GM23248 (cell line): ENCODE measurements around the gene CRYBG2. TPM values are rescaled to one million over a fixed set of nuclear protein-coding genes. Genes with fewer than 3 reads are reported as not detected.

ENCODE experiments used
- DNase-seq: peaks from one replicate; pipeline ENCODE4 v3.0.0-alpha.2; 2015
- H2AFZ ChIP-seq: fragments of 200-600 bp; sonication (generic); 2 replicates; pipeline ENCODE4 v1.6.1; 2016; ENCODE audit warnings: antibody characterized with exemption
- H3F3A ChIP-seq: fragments of 200-600 bp; sonication (generic); 2 replicates; pipeline ENCODE4 v1.6.1; 2016; ENCODE audit warnings: mild to moderate bottlenecking, antibody characterized with exemption, mixed run types; ENCODE audit not compliant: insufficient read depth
- H3K27ac ChIP-seq: fragments of 200-600 bp; sonication (generic); 2 replicates; pipeline ENCODE4 v1.5.1; 2016; ENCODE audit warnings: mild to moderate bottlenecking
- H3K27me3 ChIP-seq: fragments of 200-600 bp; sonication (generic); replicated peaks from 2 replicates; pipeline ENCODE4 v1.6.1; 2016; ENCODE audit warnings: mild to moderate bottlenecking; ENCODE audit not compliant: insufficient read depth
- H3K36me3 ChIP-seq: fragments of 200-600 bp; sonication (generic); 2 replicates; pipeline ENCODE4 v1.6.1; 2016; ENCODE audit warnings: low read depth, mild to moderate bottlenecking
- H3K4me1 ChIP-seq: fragments of 200-600 bp; sonication (generic); 2 replicates; pipeline ENCODE4 v1.6.1; 2016; ENCODE audit warnings: mild to moderate bottlenecking; ENCODE audit not compliant: insufficient read depth
- H3K4me2 ChIP-seq: fragments of 200-600 bp; sonication (generic); one replicate; pipeline ENCODE4 v1.6.1; 2016; ENCODE audit warnings: mild to moderate bottlenecking; ENCODE audit not compliant: unreplicated experiment
- H3K4me3 ChIP-seq: fragments of 200-600 bp; sonication (generic); 2 replicates; pipeline ENCODE4 v1.5.1; 2016; ENCODE audit warnings: mild to moderate bottlenecking
- H3K79me2 ChIP-seq: fragments of 200-600 bp; sonication (generic); 2 replicates; pipeline ENCODE4 v1.6.1; 2016; ENCODE audit warnings: mild to moderate bottlenecking; ENCODE audit not compliant: insufficient read depth
- H3K9ac ChIP-seq: fragments of 200-600 bp; sonication (generic); 2 replicates; pipeline ENCODE4 v1.6.1; 2016; ENCODE audit warnings: mild to moderate bottlenecking
- H3K9me2 ChIP-seq: fragments of 200-600 bp; sonication (generic); 2 replicates; pipeline ENCODE4 v1.6.1; 2016; ENCODE audit warnings: mixed run types, mild to moderate bottlenecking, moderate library complexity; ENCODE audit not compliant: insufficient read depth
- H3K9me3 ChIP-seq: fragments of 200-600 bp; sonication (generic); one replicate; pipeline ENCODE4 v1.6.1; 2017; ENCODE audit warnings: low read depth
- H4K20me1 ChIP-seq: fragments of 200-600 bp; sonication (generic); 2 replicates; pipeline ENCODE4 v1.6.0; 2016; ENCODE audit not compliant: insufficient read depth
- EZH2 ChIP-seq: fragments of 200-600 bp; sonication (generic); IDR thresholded peaks from 2 replicates; pipeline ENCODE4 v1.6.1; 2018; ENCODE audit warnings: antibody characterized with exemption, mild to moderate bottlenecking; ENCODE audit not compliant: insufficient read depth, poor library complexity, severe bottlenecking
- EZH2phosphoT487 ChIP-seq: fragments of 200-600 bp; sonication (generic); IDR thresholded peaks from 2 replicates; pipeline ENCODE4 v1.6.1; 2018; ENCODE audit warnings: antibody characterized with exemption, moderate library complexity, mild to moderate bottlenecking, low read depth; ENCODE audit not compliant: insufficient read depth
- WGBS, 2 experiments: methylation state at CpG; one replicate each; pipeline ENCODE4 v1.1.6; 2015 to 2017; ENCODE audit warnings: low lambda C conversion rate in 2 of 2, low coverage in 1 of 2; ENCODE audit errors: missing lambda C conversion rate in 2 of 2; 5-methylcytosine and 5-hydroxymethylcytosine counted together
- in situ Hi-C: fragments of 300-500 bp; cut with MboI; formaldehyde crosslinking; loops from 2 replicates; pipeline ENCODE4 v1.15.0; 2020
- polyA plus RNA-seq: library from polyadenylated mRNA; unstranded; fragments of >200 nt; fragmentation: Nextera tagmentation; extraction: Ambion mirVana; gene quantifications from 2 replicates; pipeline ENCODE4 v1.2.1, GENCODE V29; 2016
- total RNA-seq: library from RNA; depleted of rRNA; stranded (reverse); fragments of >200 nt; shearing (Covaris generic); gene quantifications from 2 replicates; pipeline ENCODE4 v1.2.3, GENCODE V29; 2014

CRYBG2 gene
- total and polyA plus RNA-seq, 2 experiments from 2014 or later, result not detected

DNA sequence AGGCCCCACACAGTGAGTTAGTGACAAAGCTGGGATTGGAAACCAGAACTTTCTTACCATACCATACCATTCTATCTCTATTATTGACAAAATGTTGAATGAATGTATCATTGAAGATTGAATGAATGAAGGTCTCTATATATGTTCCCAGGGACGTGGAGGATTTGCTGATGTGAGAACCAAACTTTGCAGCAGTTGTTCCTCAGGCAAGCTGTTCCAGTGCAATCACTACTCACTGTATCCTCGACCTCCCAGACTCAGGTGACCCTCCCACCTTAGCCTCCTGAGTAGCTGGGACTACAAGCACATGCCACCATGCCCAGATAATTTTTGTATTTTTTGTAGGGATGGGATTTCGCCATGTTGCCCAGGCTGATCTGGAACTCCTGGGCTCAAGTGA, 45.1 kb upstream of the CRYBG2 start:
- Histone ChIP-seq H3K9me2 (no peaks in the 10 kb centered on the region), H3K27me3 (peaks cover 4% of the 10 kb centered on the region; the same call in 1 of the 2 replicates), H3K9ac (no peak overlapping the region), H3K79me2 (no peaks in the 10 kb centered on the region), H3F3A (no peaks in the 10 kb centered on the region), H3K4me1 (no peaks in the 10 kb centered on the region), H4K20me1 (no peaks in the 10 kb centered on the region), H3K9me3 (no peaks in the 10 kb centered on the region), H3K4me2 (no peak overlapping the region), H3K4me3 (no peak overlapping the region), H3K27ac (no peak overlapping the region), H2AFZ (no peak overlapping the region), H3K36me3 (no peaks in the 10 kb centered on the region)
- in situ Hi-C loops, result no loop called here
- no peak for TF ChIP-seq EZH2phosphoT487
- no peak for TF ChIP-seq EZH2
- 39 to 40% methylated on average over 3 of the region's 3 CpGs for WGBS, 2 experiments
- DNase-seq, result no peak

DNA sequence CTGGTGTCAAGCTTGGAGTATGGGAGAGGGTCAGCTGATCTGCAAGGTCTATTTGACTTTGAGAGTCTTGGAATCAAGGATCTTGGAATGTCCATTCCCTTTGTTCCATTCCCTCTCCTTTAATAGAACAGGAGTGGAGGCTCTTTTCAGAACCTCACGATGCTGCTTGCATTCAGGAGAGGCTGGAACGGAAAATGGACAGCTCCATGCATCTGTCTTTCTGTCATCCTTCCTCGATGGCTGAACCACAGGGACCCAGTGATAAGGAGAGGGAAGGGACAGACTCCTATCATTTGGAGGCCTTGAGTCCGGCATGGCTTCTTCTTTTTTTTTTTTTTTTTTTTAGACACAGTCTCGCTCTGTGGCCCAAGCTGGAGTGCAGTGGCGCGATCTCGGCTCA, 41.8 kb upstream of the CRYBG2 start:
- Histone ChIP-seq H3K9ac (no peak overlapping the region), H3K4me1 (no peaks in the 10 kb centered on the region), H3K4me3 (no peak overlapping the region), H3K27me3 (no peaks in the 10 kb centered on the region), H3K9me2 (no peaks in the 10 kb centered on the region), H3K79me2 (no peaks in the 10 kb centered on the region), H3K9me3 (no peaks in the 10 kb centered on the region), H2AFZ (no peak overlapping the region), H3K36me3 (no peaks in the 10 kb centered on the region), H3K27ac (no peak overlapping the region), H3F3A (no peaks in the 10 kb centered on the region), H4K20me1 (no peaks in the 10 kb centered on the region), H3K4me2 (no peak overlapping the region)
- WGBS, 2 experiments, result 61 to 75% methylated on average over 4 to 8 of the region's 8 CpGs
- DNase-seq, result no peak
- in situ Hi-C loops, result no loop called here
- TF ChIP-seq EZH2phosphoT487 (no peak), EZH2 (no peak)

DNA sequence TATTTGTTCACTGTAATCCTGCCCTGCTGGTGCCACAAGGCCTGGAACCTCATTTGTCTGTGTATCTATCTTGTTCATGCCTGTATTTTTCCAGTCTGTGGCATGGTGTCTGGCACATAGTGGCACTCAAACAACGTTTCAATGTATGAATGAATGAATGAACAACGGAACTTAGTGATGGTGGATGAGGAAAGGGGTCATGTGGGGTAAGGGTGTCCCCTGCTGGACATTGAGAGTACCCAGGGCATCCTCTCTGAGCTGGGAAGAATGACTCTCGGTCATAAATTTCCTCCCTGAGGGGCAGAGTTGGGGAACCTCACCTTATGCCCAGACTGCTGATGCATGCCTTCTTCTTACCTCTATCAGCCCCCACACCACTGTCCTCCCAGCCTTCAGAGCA, 37.5 kb upstream of the CRYBG2 start:
- H3K9me2 ChIP-seq, result no peaks in the 10 kb centered on the region
- no peak overlapping the region for H3K9ac ChIP-seq
- H3K4me3 ChIP-seq, result no peak overlapping the region
- no peaks in the 10 kb centered on the region for H3K27me3 ChIP-seq
- H2AFZ ChIP-seq, result no peak overlapping the region
- no peaks in the 10 kb centered on the region for H3K79me2 ChIP-seq
- WGBS, 2 experiments, result 16% methylated on average over 3 of the region's 3 CpGs
- H3K27ac ChIP-seq, result no peak overlapping the region
- H3K36me3 ChIP-seq, result no peaks in the 10 kb centered on the region
- H3F3A ChIP-seq, result no peaks in the 10 kb centered on the region
- no peak for TF ChIP-seq EZH2phosphoT487
- no peak for TF ChIP-seq EZH2
- DNase-seq, result peak; percentile 72
- H3K4me1 ChIP-seq, result no peaks in the 10 kb centered on the region
- in situ Hi-C loops, result no loop called here
- H4K20me1 ChIP-seq, result no peaks in the 10 kb centered on the region
- H3K4me2 ChIP-seq, result no peak overlapping the region
- H3K9me3 ChIP-seq, result no peaks in the 10 kb centered on the region

DNA sequence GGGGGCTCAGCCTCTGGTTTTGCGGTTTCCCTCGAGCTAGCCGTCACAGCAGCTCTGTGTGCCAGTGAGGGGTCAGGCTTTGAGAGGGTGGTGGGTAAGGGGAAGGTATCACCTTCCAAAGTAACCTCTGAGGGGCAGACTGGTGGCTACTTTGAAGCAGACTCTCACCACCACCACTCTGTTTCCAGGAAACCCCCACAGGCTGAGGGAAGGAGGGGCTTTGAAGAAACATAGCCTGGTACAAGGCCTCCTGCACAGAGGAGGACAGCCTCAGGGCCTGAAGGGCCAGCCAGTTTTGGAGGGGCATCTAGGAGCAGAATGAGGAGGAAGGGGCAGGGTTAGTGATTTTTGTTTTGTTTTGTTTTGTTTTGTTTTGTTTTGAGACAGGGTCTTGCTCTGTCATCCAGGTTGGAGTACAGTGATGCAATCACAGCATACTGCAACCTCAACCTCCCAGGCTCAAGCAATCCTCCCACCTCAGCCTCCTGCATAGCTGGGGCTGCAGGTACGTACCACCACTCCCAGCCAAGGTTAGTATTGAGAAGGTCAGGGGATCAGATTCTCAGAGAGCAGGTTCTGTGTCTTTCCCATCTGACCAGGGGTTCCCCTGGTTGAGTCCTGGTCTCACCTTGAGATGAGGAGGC, 35.8 kb upstream of the CRYBG2 start:
- Histone ChIP-seq H4K20me1 (no peaks in the 10 kb centered on the region), H3K36me3 (no peaks in the 10 kb centered on the region), H3K4me3 (no peak overlapping the region), H3K27ac (no peak overlapping the region), H3K4me2 (no peak overlapping the region), H3F3A (no peaks in the 10 kb centered on the region), H2AFZ (no peak overlapping the region), H3K9me3 (no peaks in the 10 kb centered on the region), H3K79me2 (no peaks in the 10 kb centered on the region), H3K9ac (no peak overlapping the region), H3K27me3 (no peaks in the 10 kb centered on the region), H3K9me2 (no peaks in the 10 kb centered on the region), H3K4me1 (peaks cover 11% of the 10 kb centered on the region)
- in situ Hi-C loops, result no loop called here
- WGBS, 2 experiments, result 70 to 87% methylated on average over 4 of the region's 4 CpGs
- no peak for TF ChIP-seq EZH2
- TF ChIP-seq EZH2phosphoT487, result no peak
- no peak for DNase-seq
